ENCODE measurements around the gene BEND7. TPM values are rescaled to one million over a fixed set of nuclear protein-coding genes. Genes with fewer than 3 reads are reported as not detected.

Gene BEND7
- total RNA-seq, 1 experiment from 2014 or later, result 1.7 TPM

DNA sequence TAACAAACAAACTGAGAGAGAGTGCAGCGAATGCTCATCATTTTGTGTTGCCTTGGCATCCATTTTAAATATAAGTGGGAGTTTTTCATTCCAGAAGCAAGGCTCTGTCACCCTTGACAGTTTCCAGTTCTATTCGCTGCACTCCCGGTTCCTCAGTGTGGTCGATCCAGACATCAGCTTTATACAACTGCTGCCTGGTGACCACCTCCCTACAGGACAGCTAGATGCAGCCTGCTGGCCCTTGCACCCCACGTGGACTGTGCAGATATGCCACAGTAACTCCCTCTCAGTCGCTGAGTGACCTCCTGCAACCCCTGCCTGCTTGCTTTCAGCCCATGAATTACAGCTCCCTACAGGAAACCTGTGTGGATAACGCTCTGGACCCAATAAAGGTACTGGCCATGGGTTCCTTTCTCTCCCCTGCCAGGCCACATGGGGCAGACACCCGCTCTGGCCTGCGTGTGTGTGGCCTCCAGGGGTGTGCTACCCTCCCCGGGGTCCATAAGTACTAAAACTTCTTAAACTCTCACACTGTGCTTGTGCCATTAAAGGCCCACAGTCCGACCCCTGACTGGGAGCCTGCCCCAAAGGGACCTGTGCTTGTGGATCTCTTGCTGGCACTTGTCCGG, 23.6 kb downstream of the BEND7 start:
- Histone ChIP-seq H2AFZ (no peak overlapping the region), H4K20me1 (ENCODE audit: insufficient read depth) (no peaks in the 10 kb centered on the region), H3K27ac (no peak overlapping the region), H3K36me3 (ENCODE audit: low read depth) (no peaks in the 10 kb centered on the region), H3K9me3 (ENCODE audit: insufficient read depth, low read depth) (no peaks in the 10 kb centered on the region), H3K4me3 (no peak overlapping the region), H3K79me2 (ENCODE audit: low read depth) (no peaks in the 10 kb centered on the region), H3K9me2 (ENCODE audit: insufficient read depth) (no peaks in the 10 kb centered on the region), H3F3A (ENCODE audit: insufficient read depth, low read depth) (no peaks in the 10 kb centered on the region), H3K4me1 (replicated peaks; ENCODE audit: insufficient read depth) (no peaks in the 10 kb centered on the region), H3K27me3 (ENCODE audit: insufficient read depth, low read depth) (peaks cover 58% of the 10 kb centered on the region), H3K4me2 (no peak overlapping the region)
- BruUV-seq (replicated peaks), result no TSS peak
- ChIA-PET POLR2A (ENCODE audit: unreplicated experiment) (no interaction called here), CTCF (no interaction called here)
- no peak for DNase-seq
- no peak for TF ChIP-seq EZH2 (IDR thresholded peaks at IDR 0.05; ENCODE audit: low read depth)
- TF ChIP-seq, protein P1, sequence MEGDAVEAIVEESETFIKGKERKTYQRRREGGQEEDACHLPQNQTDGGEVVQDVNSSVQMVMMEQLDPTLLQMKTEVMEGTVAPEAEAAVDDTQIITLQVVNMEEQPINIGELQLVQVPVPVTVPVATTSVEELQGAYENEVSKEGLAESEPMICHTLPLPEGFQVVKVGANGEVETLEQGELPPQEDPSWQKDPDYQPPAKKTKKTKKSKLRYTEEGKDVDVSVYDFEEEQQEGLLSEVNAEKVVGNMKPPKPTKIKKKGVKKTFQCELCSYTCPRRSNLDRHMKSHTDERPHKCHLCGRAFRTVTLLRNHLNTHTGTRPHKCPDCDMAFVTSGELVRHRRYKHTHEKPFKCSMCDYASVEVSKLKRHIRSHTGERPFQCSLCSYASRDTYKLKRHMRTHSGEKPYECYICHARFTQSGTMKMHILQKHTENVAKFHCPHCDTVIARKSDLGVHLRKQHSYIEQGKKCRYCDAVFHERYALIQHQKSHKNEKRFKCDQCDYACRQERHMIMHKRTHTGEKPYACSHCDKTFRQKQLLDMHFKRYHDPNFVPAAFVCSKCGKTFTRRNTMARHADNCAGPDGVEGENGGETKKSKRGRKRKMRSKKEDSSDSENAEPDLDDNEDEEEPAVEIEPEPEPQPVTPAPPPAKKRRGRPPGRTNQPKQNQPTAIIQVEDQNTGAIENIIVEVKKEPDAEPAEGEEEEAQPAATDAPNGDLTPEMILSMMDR (conservative IDR thresholded peaks at IDR 0.05), result no peak
- intact Hi-C loops (cut with micrococcal nuclease; ENCODE audit: unreplicated experiment), result no loop called here

DNA sequence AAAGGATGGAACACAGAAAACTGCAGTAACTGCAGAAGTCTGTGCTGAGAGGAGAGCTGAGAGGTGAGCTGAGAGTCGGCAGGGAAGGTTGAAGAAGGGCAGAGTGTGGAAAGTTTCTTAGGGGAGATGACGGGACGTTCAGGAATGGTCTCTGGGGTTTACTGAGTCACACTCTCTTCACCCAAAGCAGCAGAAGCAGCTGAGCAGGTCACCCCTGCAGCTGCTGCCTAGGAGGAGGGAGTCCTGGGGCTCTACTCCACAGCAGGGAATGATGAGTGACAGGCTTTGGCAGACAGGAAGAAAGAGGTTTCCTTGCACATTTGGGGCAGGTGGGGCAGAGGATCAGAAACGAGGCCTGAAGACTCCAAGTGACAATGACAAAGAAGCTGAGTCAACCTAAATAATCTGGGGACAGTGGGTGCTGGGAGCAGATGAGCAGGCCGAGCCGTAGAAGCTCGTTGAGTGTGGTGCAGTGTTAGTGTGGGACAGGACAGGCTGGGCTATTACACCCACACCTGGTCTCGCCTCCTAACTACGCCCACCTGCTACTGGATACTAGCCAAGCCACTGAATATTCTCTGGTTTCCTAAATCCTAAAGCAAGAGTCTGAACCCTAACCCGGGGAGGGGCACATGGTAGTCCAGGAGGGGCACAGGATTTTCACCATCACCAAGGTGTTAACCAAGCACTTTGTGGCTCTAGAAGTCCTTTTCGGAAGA, 24.9 kb downstream of the BEND7 start:
- peak in 1 of 2 experiments; percentile 40 for DNase-seq
- intact Hi-C loops (cut with micrococcal nuclease; ENCODE audit: unreplicated experiment), result no loop called here
- Histone ChIP-seq H3K4me1 (replicated peaks; ENCODE audit: insufficient read depth) (no peaks in the 10 kb centered on the region), H3K9me3 (ENCODE audit: insufficient read depth, low read depth) (no peaks in the 10 kb centered on the region), H2AFZ (no peak overlapping the region), H3K27ac (no peak overlapping the region), H3K9me2 (ENCODE audit: insufficient read depth) (no peaks in the 10 kb centered on the region), H3K27me3 (ENCODE audit: insufficient read depth, low read depth) (peaks cover 56% of the 10 kb centered on the region), H3K36me3 (ENCODE audit: low read depth) (no peaks in the 10 kb centered on the region), H3K79me2 (ENCODE audit: low read depth) (no peaks in the 10 kb centered on the region), H3K4me2 (no peak overlapping the region), H3F3A (ENCODE audit: insufficient read depth, low read depth) (no peaks in the 10 kb centered on the region), H3K4me3 (no peak overlapping the region), H4K20me1 (ENCODE audit: insufficient read depth) (no peaks in the 10 kb centered on the region)
- ChIA-PET CTCF (no interaction called here), POLR2A (ENCODE audit: unreplicated experiment) (no interaction called here)
- no TSS peak for BruUV-seq (replicated peaks)
- no peak for TF ChIP-seq EZH2 (IDR thresholded peaks at IDR 0.05; ENCODE audit: low read depth)
- TF ChIP-seq, protein P1 (conservative IDR thresholded peaks at IDR 0.05), result no peak

DNA sequence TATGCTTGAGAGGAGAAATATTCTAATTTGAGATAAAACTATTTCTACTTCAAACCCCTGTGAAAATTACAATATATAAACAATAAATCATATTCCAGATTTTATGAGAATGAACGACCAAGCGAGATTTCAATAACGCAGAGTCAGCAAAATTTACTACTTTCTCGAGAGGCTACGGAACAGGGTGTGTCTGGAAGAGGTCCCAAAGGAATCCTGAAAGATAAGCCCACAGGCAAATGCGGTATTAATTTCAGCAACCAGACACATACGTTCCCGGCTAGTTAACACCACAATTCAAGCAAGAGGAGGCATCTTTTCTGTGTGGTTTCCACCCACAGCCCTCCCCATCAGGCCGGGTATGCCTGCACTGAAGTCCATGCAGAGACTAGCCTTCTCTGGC, 26.4 kb downstream of the BEND7 start:
- POLR2A ChIA-PET (ENCODE audit: unreplicated experiment), result no interaction called here
- H2AFZ ChIP-seq, result no peak overlapping the region
- H3K4me2 ChIP-seq, result no peak overlapping the region
- BruUV-seq (replicated peaks), result no TSS peak
- DNase-seq, result no peak
- TF ChIP-seq, protein P1 (conservative IDR thresholded peaks at IDR 0.05), result no peak
- TF ChIP-seq EZH2 (IDR thresholded peaks at IDR 0.05; ENCODE audit: low read depth), result no peak
- intact Hi-C loops (cut with micrococcal nuclease; ENCODE audit: unreplicated experiment), result no loop called here
- H4K20me1 ChIP-seq (ENCODE audit: insufficient read depth), result no peaks in the 10 kb centered on the region
- H3K36me3 ChIP-seq (ENCODE audit: low read depth), result no peaks in the 10 kb centered on the region
- CTCF ChIA-PET, result no interaction called here
- no peak overlapping the region for H3K4me3 ChIP-seq
- no peak overlapping the region for H3K27ac ChIP-seq
- no peaks in the 10 kb centered on the region for H3K9me3 ChIP-seq (ENCODE audit: insufficient read depth, low read depth)
- H3K9me2 ChIP-seq (ENCODE audit: insufficient read depth), result no peaks in the 10 kb centered on the region
- no peaks in the 10 kb centered on the region for H3K4me1 ChIP-seq (replicated peaks; ENCODE audit: insufficient read depth)
- H3K79me2 ChIP-seq (ENCODE audit: low read depth), result no peaks in the 10 kb centered on the region
- no peaks in the 10 kb centered on the region for H3F3A ChIP-seq (ENCODE audit: insufficient read depth, low read depth)
- H3K27me3 ChIP-seq (ENCODE audit: insufficient read depth, low read depth), result peaks cover 51% of the 10 kb centered on the region

Data from PC-9 (cell line).